B cell (primary cell): Measurements from ENCODE around the gene MYMX. TPM values are rescaled to one million over a fixed set of nuclear protein-coding genes. Genes with fewer than 3 reads are reported as not detected.

Source experiments
- ATAC-seq: fragments of 200-7000 bp; cut with Tn5 transposase; one replicate; pipeline ENCODE4 v1.10.0; 2021; ENCODE audit warnings: low read depth, mild to moderate bottlenecking, moderate number of reproducible peaks, moderate library complexity
- CTCF ChIA-PET: fragments of 350-600 bp; sonication (Branson Sonifier 250); formaldehyde crosslinking; loops from one replicate; lab custom pipeline; 2021; ENCODE audit warnings: antibody characterized with exemption, inconsistent platforms; lab: Charles Lee
- POLR2A ChIA-PET: fragments of 350-600 bp; sonication (Branson Sonifier 250); formaldehyde crosslinking; loops from one replicate; lab custom pipeline; 2021; ENCODE audit warnings: antibody characterized with exemption; lab: Charles Lee
- DNase-seq: peaks from one replicate; pipeline ENCODE4 v3.0.0; 2013
- H2AFZ ChIP-seq: 2 replicates; pipeline ENCODE4 v1.6.1; 2012; ENCODE audit warnings: mild to moderate bottlenecking, low read depth, low read length; ENCODE audit not compliant: insufficient read depth, poor library complexity, severe bottlenecking
- H3K27ac ChIP-seq, 2 donors: 1 replicate in 1 of 2; 2 replicates in 1 of 2; pipeline ENCODE4 v1.5.1; 2012 to 2013; ENCODE audit warnings: low read length in 2 of 2, mild to moderate bottlenecking in 2 of 2, moderate library complexity in 1 of 2
- H3K27me3 ChIP-seq, 4 experiments: fragments of 200-600 bp in 1 of 4; sonication (generic) in 1 of 4; replicated peaks in 1 of 4; 1 replicate in 2 of 4; 2 replicates in 2 of 4; pipeline versions ENCODE4 v1.6.1 to v1.7.0; 2013 to 2016; ENCODE audit warnings: low read length in 3 of 4, mild to moderate bottlenecking in 2 of 4, mixed read lengths in 1 of 4, moderate library complexity in 1 of 4; ENCODE audit not compliant: insufficient read depth in 4 of 4, control insufficient read depth in 3 of 4; ENCODE audit errors: control extremely low read depth in 1 of 4
- H3K36me3 ChIP-seq, 2 experiments: replicated peaks in 1 of 2; 1 replicate in 1 of 2; 2 replicates in 1 of 2; pipeline versions ENCODE4 v1.6.1 to v1.7.1; 2013; ENCODE audit warnings: low read length in 1 of 2; ENCODE audit not compliant: insufficient read depth in 2 of 2, control insufficient read depth in 1 of 2; ENCODE audit errors: control extremely low read depth in 1 of 2, extremely low read depth in 1 of 2
- H3K4me1 ChIP-seq, 2 donors: fragments of 200-600 bp in 1 of 2; sonication (generic) in 1 of 2; 1 replicate in 1 of 2; 2 replicates in 1 of 2; pipeline versions ENCODE4 v1.5.1 to v1.6.1; 2013 to 2017; ENCODE audit warnings: low read length in 2 of 2; ENCODE audit not compliant: control insufficient read depth in 2 of 2, insufficient read depth in 2 of 2
- H3K4me2 ChIP-seq: replicated peaks from 2 replicates; pipeline ENCODE3; 2012; ENCODE audit warnings: mild to moderate bottlenecking, low read depth, low read length; ENCODE audit not compliant: poor library complexity, severe bottlenecking
- H3K4me3 ChIP-seq, 5 experiments: fragments of 200-600 bp in 1 of 5; sonication (generic) in 1 of 5; 1 replicate in 3 of 5; 2 replicates in 2 of 5; pipeline versions ENCODE4 v1.5.1 to v1.7.0; 2011 to 2016; ENCODE audit warnings: low read length in 4 of 5, mild to moderate bottlenecking in 4 of 5, low read depth in 2 of 5, control low read depth in 1 of 5, moderate library complexity in 1 of 5; ENCODE audit not compliant: insufficient read depth in 1 of 5; ENCODE audit errors: control extremely low read depth in 1 of 5, extremely low read depth in 1 of 5
- H3K79me2 ChIP-seq: fragments of 200-600 bp; sonication (generic); one replicate; pipeline ENCODE4 v1.6.0; 2016; ENCODE audit warnings: low read length; ENCODE audit not compliant: control insufficient read depth, insufficient read depth
- H3K9ac ChIP-seq: fragments of 200-600 bp; sonication (generic); 2 replicates; pipeline ENCODE4 v1.6.1; 2017; ENCODE audit warnings: mild to moderate bottlenecking, low read length, moderate library complexity
- H3K9me3 ChIP-seq, 3 donors: one replicate each; pipeline versions ENCODE4 v1.6.1 to v1.7.1; 2013; ENCODE audit warnings: low read length in 2 of 3; ENCODE audit not compliant: control insufficient read depth in 2 of 3, insufficient read depth in 1 of 3; ENCODE audit errors: control extremely low read depth in 1 of 3
- H4K20me1 ChIP-seq: 2 replicates; pipeline ENCODE4 v1.6.0; 2012; ENCODE audit warnings: mild to moderate bottlenecking, low read length; ENCODE audit not compliant: insufficient read depth, control insufficient read depth, poor library complexity, severe bottlenecking
- H3K27ac Mint-ChIP-seq: one replicate; pipeline ENCODE4 v1.8.0; 2021; ENCODE audit warnings: mixed read lengths
- H3K27me3 Mint-ChIP-seq: one replicate; pipeline ENCODE4 v1.8.0; 2021; ENCODE audit warnings: mixed read lengths
- H3K4me1 Mint-ChIP-seq: one replicate; pipeline ENCODE4 v1.8.0; 2021; ENCODE audit warnings: mixed read lengths
- H3K4me3 Mint-ChIP-seq: one replicate; pipeline ENCODE4 v1.8.0; 2021; ENCODE audit warnings: mixed read lengths
- H3K9me3 Mint-ChIP-seq: one replicate; pipeline ENCODE4 v1.8.0; 2022; ENCODE audit warnings: mixed read lengths; ENCODE audit not compliant: insufficient read depth
- CTCF ChIP-seq: fragments of 200-600 bp; IDR thresholded peaks from one replicate; pipeline ENCODE4 v1.8.0; 2022; ENCODE audit warnings: antibody characterized with exemption, mild to moderate bottlenecking
- EZH2 ChIP-seq: IDR thresholded peaks from 2 replicates; pipeline ENCODE4 v1.6.1; 2012; ENCODE audit warnings: borderline replicate concordance, low read depth, mild to moderate bottlenecking, moderate library complexity, low read length; ENCODE audit not compliant: insufficient read depth, poor library complexity, severe bottlenecking
- WGBS: methylation state at CpG from one replicate; pipeline ENCODE4 v1.1.5; 2013; ENCODE audit warnings: missing lambda C conversion rate; ENCODE audit not compliant: insufficient coverage; 5-methylcytosine and 5-hydroxymethylcytosine counted together
- intact Hi-C: fragments of 100-400 bp; cut with micrococcal nuclease; formaldehyde crosslinking; loops from one replicate; pipeline ENCODE4 v1.10.0; 2022
- polyA plus RNA-seq: library from polyadenylated mRNA; depleted of rRNA; stranded (reverse); fragments of >200 nt; gene quantifications from 2 replicates; pipeline ENCODE4 v1.2.3, GENCODE V29; 2012
- total RNA-seq, 2 donors: library from RNA; stranded (reverse); fragments of 120-200 nt in 1 of 2; gene quantifications; 1 replicate in 1 of 2; 2 replicates in 1 of 2; pipeline versions ENCODE4 v1.2.3 to v1.2.4, GENCODE V29; 2013 to 2022

MYMX gene
- total and polyA plus RNA-seq, 2 donors (not counting 1 experiment from before 2014, with no cell fraction given), result not detected

- no peak overlapping the region for H3K4me3 ChIP-seq
- no peaks in the 10 kb centered on the region for H3K27me3 Mint-ChIP-seq
- POLR2A ChIA-PET, result interaction anchor here (1.5 kb wide), 1 partner anchor 14 kb away, joined by 5 read pairs; no protein-coding TSS in a partner anchor
- DNase-seq (no peak), ATAC-seq (no peak)
- H3K27me3 ChIP-seq, result no peaks in the 10 kb centered on the region
- no peaks in the 10 kb centered on the region for H3K9me3 Mint-ChIP-seq
- no peaks in the 10 kb centered on the region for H3K9me3 ChIP-seq
- CTCF ChIA-PET, result interaction anchor here (1.4 kb wide), 1 partner anchor 29 kb away, joined by 3 read pairs; no protein-coding TSS in a partner anchor
- H3K36me3 ChIP-seq, result peaks cover 9 to 72% of the 10 kb centered on the region in 2 experiments
- peak overlapping the region; percentile 54 for H3K27ac Mint-ChIP-seq
- TF ChIP-seq CTCF (no peak), EZH2 (no peak)
- no peak overlapping the region for H3K9ac ChIP-seq
- H3K4me3 Mint-ChIP-seq, result peak overlapping the region; percentile 5
- intact Hi-C loops, result no loop called here
- H3K79me2 ChIP-seq, result peaks cover 40% of the 10 kb centered on the region
- H3K4me1 ChIP-seq, result peaks cover 12 to 45% of the 10 kb centered on the region in 2 donors
- H3K4me2 ChIP-seq, result no peak overlapping the region
- no peak overlapping the region for H3K27ac ChIP-seq
- peaks cover 77% of the 10 kb centered on the region for H4K20me1 ChIP-seq
- no peak overlapping the region for H2AFZ ChIP-seq
- WGBS, result 90% methylated on average over 2 of the region's 6 CpGs
- H3K4me1 Mint-ChIP-seq, result peaks cover 70% of the 10 kb centered on the region
Measured at GRCh38 chr6:44250067-44250717, 33.5 kb downstream of the MYMX start.

GRCh38 chr6:44250718-44251123 lies 34.0 kb downstream of the MYMX start:
- H3K9ac ChIP-seq, result no peak overlapping the region
- H3K36me3 ChIP-seq, result peaks cover 9 to 77% of the 10 kb centered on the region in 2 experiments
- ChIA-PET CTCF (interaction anchor here (1.1 to 2.0 kb wide), 3 partner anchors 17 to 62 kb away, joined by 3 to 11 read pairs (median 3); partner anchors contain the start of gene AARS2), POLR2A (interaction anchor here (1.5 to 2.2 kb wide), 2 partner anchors 12 to 13 kb away, joined by 5 to 10 read pairs; no protein-coding TSS in a partner anchor)
- no peak overlapping the region for H3K4me2 ChIP-seq
- no peaks in the 10 kb centered on the region for H3K27me3 ChIP-seq
- peaks cover 40% of the 10 kb centered on the region for H3K79me2 ChIP-seq
- no peaks in the 10 kb centered on the region for H3K9me3 ChIP-seq
- no peak for TF ChIP-seq CTCF
- no peaks in the 10 kb centered on the region for H3K9me3 Mint-ChIP-seq
- no peak for ATAC-seq
- H3K4me3 ChIP-seq, result no peak overlapping the region
- peaks cover 11 to 47% of the 10 kb centered on the region in 2 donors for H3K4me1 ChIP-seq
- no peak overlapping the region for H2AFZ ChIP-seq
- H3K27ac ChIP-seq, result no peak overlapping the region
- DNase-seq, result no peak
- peaks cover 79% of the 10 kb centered on the region for H4K20me1 ChIP-seq
- no peaks in the 10 kb centered on the region for H3K27me3 Mint-ChIP-seq
- no CpG with 5 or more reads among the region's 3 CpGs for WGBS
- H3K4me3 Mint-ChIP-seq, result no peak overlapping the region
- H3K4me1 Mint-ChIP-seq, result peaks cover 70% of the 10 kb centered on the region
- intact Hi-C loops, result no loop called here
- H3K27ac Mint-ChIP-seq, result peak overlapping the region; percentile 32
